OCI-M2 (cell line): ENCODE measurements around the gene PLAAT4.
"Not testable (repeated sequence)": the region's sequence is repeated elsewhere in the genome, so short reads cannot be mapped to it uniquely, and the experiment has no call there.

ENCODE experiments used
- DNase-seq: peaks from one replicate; lab custom pipeline; 2025; ENCODE audit not compliant: unreplicated experiment; lab: John Stamatoyannopoulos, UW

Gene PLAAT4

DNA sequence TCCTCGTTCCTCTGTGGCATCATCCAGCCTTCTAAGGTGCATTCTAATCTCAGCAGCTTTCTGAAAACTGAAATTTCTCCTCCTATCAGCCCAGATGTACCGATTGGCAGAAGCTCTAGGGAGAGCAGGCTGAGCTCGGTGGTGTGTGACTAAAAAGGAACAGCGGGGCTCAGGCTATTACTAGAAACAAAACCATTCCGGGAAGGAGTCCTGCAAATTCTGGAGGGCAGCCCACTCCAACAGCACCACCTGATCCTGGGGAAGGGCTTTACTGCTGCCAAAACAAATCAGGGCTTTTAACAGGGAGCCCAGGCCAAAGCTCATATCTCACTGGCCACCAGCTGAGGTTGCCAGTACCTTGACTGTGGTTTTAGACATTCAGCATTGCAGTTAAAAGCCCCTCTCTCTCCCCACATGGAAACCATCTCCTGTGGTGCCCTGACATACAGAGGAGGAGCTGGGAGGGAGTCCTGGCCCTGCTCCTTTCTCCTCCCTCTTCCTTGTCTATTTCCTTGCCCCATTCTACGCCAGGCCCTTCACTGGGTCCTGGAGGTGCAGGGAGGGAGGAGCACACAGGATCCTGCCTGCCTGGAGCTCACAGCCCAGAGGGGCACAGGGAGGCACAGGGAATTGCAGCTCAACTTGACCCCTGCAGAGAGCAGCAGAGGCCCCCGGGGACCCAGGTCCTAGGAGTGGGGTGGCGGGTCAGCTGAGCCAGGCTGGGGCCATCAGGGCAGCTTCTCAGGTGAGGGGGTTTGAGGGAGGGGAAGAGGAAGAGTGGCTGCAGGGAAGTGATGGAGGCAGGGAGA, 889 bp downstream of the PLAAT4 start:
- DNase-seq = no peak

DNA sequence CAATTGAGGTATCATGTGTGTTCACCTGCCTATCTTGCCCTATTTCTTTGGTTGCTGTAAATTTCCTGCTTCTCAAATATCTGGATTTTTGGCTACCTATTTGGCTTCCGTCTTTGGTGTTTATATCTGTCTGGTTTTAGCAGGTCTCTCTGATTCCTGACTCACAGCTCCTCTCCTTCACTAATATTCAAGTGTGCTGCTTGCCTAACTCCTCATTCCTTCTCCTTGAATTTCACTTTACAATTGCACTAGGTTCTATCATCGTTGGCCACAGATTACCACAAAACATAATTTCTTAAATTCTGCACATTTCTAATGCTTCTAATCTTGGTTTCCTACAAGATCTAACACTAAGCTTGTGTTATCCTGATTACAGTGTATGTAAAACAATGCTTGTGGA, 5.9 kb downstream of the PLAAT4 start:
- DNase-seq = not testable (repeated sequence)

DNA sequence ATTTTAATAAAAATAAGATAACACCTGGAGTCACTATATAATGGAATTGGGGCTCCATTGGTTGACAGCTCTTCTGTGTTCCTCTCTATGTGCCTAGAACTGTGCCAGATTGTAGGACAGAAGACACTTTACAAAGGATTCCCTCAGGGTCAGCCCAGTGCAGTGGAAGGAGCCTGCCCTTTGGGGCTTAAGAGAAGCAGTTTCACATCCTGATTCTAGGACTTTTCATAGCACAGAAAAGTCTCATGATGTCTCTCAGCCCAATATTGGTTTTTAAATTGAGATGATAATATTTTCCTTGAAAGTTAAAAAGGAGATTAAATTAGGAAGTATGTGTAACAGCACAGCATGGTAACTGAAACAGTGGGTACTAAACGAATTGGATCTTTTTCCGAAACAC, 7.1 kb downstream of the PLAAT4 start:
- DNase-seq = no peak

DNA sequence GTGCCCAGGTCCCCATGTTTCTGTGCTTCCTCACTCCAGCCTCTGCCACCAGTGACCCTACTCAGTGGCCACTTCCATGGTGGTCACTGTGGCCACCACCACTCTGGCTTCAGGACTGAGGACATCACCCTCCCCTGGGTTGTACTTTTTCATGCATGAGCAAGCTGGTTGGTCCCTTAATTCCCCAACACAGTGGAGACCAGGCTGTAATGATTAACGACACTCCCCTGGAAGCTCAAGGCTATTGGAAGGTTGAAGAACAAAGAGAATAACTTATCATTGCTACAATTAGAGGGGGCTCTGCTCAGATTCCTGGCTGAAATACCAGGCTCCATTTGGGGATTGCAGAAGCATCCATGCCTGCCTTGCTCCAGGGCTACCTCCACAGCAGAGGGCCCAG, 10.5 kb downstream of the PLAAT4 start:
- no peak for DNase-seq

DNA sequence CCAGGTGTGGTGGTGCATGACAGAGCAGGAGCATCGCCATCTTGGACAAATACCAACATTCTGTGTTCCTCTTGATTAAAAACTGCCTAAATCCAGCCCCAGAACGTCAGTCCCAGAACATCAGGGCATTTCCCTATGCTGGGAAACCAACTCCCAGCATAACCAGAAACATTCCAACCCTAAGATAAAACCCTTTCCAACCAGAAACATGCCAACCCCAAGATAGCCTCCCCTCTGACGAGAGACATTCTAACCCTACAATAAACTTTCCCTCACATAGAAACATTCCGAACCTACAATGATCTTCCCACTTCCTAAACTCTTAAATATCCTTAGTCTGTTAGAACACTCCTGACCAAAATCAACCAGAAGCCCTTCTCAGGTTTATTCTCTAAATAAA, 11.6 kb downstream of the PLAAT4 start:
- no peak for DNase-seq

DNA sequence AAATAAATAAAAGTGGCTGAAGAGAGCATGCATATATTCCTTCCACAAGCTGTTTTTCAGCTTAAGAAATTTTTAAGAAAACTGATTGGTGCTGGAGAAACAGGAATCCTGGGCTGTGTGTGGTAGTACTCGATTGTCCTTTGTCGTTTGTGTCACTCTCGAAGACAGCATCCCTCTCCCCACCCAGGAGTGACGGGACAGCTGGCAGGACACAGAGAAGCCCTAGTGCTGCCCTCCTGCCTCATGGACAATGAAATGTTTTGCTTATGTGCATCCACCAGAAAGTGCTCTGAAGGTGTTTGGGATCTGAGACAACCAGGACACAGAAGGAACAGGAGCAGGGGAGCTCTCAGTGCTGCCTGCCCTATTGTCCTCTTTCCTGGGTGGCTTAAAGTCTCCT, 12.8 kb downstream of the PLAAT4 start:
- no peak for DNase-seq

DNA sequence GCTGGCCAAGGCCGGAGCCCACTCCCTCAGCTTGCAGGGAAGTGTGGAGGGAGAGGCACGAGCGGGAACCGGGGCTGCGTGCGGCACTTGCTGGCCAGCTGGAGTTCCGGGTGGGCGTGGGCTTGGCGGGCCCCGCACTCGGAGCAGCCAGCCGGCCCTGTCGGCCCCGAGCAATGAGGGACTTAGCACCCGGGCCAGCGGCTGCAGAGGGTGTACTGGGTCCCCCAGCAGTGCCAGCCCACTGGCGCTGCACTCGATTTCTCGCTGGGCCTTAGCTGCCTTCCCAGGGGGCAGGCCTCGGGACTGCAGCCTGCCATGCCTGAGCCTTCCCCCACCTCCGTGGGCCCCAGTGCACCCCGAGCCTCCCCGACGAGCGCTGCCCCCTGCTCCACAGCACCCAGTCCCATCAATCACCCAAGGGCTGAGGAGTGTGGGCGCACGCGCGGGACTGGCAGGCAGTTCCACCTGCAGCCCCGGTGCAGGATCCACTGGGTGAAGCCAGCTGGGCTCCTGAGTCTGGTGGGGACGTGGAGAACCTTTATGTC, 13.6 kb downstream of the PLAAT4 start:
- not testable (repeated sequence) for DNase-seq

DNA sequence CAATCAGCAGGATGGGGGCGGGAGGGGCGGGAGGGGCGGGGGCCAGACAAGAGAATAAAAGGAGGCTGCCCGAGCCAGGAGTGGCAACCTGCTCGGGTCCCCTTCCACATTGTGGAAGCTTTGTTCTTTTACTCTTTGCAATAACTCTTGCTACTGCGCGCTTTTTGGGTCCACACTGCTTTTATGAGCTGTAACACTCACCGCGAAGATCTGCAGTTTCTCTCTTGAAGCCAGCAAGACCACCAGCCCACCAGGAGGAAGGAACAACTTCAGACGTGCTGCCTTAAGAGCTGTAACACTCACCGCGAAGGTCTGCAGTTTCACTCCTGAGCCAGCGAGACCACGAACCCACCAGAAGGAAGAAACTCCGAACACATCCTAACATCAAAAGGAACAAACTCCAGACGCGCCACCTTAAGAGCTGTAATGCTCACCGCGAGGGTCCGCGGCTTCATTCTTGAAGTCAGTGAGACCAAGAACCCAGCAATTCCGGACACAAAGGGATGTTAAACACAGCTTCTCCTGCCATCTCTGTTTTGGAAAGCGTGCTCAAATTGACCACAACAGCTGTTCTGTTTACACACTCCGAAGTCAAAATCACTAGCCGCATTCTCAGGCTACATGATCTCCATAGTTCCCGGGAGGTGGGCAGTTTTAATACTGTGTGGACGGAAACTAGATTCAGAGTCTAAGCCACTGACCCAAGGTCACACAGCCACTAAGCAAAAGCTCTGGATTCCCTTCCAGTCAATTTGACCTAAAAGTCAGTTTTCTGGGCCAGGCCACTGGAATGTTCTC, 14.7 kb downstream of the PLAAT4 start:
- DNase-seq = no peak

DNA sequence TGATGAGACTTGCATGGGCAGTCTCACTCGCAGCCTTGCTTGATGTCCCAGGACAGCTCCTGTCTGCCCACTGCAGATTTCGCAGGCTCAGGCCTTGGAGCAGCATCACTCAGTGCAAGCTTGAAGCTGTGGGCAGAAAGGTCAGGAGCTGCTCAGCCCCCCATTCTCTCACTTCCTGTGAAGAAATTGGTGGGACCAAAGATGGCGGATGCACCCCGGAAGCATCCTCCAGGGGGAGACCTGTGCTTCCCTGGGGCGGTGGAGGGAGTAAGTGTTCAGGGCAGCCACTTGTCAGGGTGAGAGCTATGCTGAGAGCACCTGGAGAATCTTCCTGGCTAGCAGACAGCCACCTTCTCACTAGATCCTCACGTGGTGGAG, 15.3 kb downstream of the PLAAT4 start:
- DNase-seq = no peak

DNA sequence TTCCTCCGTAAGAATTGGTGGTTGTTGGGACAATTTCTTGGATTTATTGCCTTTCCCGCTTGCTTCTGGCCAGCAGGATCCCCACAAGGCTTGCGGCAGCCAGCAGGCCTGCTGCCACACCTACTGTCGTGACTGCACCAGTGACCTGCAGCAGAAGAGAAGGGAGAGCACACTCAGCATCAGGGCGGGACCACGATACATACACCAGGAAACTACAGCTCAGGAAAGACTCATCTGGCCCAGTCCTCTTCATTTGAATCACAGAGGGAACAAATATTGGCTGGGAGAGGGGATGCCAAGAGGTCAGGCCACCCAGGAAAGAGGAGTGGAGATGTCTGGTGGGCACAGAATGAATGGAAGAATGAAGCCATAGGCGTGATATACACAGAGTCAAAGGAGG, 16.3 kb downstream of the PLAAT4 start:
- DNase-seq = no peak

DNA sequence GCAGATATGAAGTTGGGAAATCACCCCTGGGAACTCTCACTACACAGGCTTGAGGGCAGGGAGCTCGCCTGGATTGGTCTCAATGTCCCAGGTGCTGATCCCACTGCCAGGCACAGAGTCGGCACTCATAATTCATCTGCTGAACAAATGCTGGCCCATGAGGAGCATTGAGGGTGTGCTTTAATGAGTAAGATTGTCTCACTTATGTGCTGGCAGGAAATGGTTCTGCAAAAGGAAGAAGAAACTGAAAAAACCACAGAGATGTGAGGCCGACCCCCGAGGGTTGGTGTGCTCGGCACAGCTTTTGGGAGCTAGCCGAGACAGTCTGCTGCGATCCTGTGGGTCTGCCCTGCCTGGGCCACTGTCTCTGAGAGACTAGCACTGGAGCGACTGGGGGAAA, 17.2 kb downstream of the PLAAT4 start:
- no peak for DNase-seq

DNA sequence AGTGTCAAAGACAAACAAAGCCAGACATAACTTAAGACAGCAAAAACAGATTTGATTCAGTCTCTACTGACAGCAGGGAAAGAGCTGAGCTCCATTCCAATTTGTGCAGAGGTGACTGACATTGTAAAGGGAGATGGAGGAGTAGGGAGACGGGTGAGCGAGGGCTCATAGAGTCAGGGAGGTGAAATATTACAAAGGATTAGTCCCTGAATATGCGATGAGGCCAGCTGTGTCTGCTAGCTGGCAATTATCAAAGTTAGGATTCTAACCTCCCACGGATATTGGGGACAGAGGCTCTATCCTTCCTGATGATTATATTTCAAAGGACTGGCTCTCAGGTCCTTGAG, 18.2 kb downstream of the PLAAT4 start:
- DNase-seq = no peak

DNA sequence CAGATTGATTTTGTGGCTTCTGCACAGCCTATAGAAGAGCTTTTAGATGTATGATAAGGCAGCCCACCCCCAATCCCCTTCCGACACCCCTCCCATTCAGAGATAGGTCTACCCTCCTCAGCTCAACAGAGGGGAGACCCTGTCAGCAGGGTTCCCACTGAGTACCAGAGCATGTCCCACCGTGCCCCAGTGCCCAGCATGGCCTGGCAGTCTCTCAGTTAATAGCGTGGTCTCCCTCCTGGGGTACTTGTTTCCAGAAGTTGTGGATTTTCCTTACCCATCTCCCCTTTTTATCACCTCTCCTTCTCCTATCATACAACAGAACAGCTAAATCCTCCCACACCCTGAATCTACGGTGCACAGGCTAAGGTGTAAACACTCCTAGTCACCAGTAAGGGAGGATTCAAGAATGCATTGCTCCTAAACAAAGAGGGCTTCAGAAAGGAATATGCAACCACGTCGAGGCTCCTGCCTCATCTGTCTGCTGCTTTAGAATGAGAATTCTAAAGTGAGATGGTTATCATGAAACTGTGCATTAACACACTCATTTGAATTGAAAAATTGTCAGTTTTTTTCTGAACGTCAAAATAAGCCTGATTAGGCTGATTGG, 19.9 kb downstream of the PLAAT4 start:
- DNase-seq = no peak

DNA sequence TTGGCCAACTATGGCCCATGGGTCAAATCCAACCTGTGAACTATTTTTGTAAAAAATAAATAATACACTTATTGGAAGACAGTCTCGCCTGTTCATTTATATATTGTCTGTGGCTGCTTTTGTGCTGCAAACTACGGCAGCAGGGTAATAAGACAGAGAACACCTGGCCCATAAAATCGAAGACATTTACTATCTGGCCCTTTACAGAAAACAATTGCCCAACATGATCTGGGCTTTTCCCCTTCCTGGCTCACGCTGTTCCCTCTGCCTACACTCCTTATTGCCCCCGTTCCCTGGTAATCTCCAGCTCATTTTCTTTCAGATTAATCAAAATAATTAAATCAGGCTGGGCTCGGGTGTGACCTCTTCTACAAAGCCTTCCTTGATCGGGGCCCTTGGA, 21.0 kb downstream of the PLAAT4 start:
- no peak for DNase-seq

DNA sequence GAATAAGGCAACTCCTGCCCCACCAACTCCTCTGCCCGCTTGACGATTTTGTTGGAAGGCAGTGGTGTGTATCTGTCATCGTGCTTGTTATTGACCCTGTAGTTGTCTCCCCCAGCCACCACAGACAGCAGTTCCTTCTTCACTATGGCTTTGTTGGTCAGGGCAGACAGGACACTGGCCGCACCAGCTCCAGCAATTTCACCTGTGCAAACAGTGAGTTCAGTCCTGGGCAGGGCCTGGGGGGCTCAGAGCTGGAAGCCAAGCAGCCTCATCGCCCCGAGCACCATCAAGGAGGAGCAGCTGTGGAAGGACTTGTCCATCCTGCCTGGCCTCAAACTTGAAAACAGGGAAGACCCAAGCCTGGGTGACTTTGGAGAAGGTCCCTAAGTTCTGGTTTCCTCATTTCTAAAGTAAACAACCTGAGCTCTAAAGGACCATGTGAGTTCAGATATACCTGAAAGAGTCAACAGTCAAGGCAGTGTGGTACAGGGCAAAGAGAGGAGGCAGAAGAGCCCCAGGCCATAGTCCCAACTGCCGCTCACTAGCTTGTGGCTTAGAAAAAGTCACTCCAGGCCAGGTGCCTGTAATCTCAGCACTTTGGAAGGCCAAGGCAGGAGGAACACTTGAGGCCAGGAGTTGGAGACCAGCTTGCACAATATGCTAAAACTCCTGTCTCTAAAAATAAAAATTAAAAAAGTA, 22.0 kb downstream of the PLAAT4 start:
- DNase-seq = no peak

DNA sequence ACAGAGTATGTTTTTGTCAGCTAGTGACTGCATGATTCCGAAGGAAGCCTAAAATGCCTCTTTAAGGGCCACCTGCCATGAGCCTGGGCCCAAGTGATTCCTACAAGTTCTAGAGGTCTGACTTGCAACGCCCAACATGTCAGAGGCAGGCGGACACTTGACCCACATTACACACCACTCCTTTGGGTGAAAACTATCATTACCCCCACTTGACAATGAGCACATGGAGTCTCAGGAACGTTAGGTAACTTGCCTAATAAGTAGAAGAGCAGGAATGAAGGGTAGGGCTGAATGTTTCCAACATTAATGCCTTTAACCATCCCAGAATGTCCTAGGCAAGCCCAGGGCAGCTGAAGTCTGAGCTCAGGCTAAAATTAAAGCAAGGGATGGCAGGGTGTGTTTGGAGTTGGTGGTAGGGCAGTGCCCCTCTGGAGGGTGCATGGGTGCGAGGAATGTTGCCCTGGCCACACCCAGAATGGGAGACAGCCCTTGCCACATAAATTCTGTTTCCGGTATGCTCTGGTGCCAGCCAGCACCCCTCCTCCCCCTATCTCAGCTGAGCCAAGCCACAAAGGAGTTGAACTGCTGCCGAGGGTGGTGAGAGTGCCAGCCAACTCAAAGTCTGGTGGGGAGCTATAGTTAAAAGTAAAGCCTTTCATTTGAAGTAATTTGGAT, 24.0 kb downstream of the PLAAT4 start:
- no peak for DNase-seq

DNA sequence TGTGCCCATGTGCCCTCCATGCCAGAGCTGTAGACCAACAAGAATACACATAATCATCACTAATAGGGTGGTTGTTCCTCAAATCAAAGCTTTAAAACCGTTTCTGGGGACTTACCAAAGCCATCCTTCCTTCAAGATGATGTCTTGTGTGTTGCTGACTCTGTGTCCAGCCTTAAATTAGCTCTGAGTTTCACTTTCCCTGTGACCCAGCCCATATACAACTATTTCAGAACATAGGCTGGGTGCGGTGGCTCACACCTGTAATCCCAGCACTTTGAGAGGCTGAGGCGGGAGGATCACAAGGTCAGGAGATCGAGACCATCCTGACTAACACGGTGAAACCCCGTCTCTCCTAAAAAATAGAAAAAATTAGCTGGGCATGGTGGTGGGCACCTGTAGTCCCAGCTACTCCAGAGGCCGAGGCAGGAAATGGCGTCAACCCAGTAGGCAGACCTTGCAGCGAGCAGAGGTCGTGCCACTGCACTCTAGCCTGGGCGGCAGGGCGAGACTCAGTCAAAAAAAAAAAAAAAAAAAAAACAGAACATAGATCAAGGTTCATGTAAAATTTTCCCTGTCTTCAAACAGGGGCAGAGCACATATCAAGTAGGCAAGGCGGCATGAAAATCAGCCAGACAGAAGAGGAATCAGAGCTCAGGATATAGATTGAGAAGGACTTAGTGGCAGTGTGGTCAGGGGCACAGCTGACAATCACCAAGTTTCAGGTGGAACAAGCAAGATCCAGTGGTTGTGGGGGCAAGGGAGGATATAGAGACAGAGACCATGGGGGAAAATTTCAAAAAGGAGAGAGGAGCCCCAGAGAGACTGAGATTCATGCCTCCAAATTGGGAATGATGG, 26.8 kb downstream of the PLAAT4 start, which contains the start of gene PLAAT2:
TSS of gene PLAAT2 (minus strand) at position 179 of the 855 bp plus-strand sequence. CDS start at position 124, 55 bp downstream.
- DNase-seq = no peak

DNA sequence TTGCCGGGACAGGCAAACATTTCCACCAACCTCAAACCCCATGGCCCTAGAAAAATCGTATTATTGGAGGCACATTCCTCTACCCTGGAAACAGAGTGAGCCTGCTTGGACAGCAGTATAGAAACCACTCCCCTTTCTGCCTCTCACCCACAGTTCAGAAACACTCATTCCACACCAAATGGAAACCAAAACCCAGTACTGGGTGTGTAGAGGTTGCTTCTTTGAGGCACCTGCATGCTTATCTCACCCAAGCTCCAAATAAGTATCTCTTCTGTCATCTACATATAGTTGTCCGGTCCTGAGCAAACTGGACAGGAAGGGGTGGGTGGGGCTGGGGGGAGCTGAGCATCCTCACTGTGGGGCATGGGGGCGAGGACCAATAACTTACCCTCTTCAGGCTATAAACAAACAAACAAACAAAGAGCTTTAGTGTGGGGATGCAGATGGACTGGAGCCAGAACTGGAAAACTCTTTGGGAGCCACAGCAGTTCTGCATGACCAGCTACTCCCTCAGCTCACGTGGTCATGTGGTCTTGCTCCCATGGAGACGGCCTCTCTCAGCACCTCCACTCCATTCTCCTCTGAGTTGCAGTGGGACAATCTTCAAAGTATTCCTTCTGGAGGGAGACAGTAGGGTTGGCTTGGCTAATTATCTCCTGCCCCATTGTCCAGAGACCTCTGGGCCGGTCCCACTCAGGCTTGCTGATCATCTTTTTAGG, 27.6 kb downstream of the PLAAT4 start:
- DNase-seq = no peak

DNA sequence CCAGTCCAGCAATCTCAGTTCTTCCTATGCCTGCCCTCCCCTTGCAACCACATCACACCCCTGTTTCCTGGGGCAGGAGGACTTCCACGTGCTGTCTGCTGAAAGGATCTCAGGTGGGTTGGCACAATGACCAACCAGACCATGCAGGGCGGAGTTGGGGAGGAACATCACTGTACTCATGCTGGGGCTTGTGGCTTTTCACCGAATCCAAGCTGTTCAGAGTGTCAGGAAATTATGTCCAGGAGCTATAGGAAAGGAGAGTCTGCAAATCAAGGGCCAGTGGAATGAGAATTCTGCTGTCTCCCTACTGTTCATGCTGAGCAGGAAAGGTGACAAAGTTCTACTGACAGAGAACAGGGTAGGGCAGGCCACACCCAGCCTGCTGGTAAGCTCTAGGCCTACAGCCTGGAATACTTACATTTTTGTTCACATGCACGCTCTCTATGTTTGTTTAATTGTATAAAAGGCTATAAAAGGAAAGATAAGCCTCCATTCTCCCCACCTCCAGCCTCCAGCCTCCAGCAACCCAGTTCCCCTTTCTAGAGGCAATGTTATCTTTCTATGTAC, 28.3 kb downstream of the PLAAT4 start:
- DNase-seq = no peak
